Endothelial cell of umbilical vein (primary cell): ENCODE measurements around the gene TIMM29. TPM values are rescaled to one million over a fixed set of nuclear protein-coding genes. Genes with fewer than 3 reads are reported as not detected.
A peak's percentile ranks its signal among the peaks of the same experiment; 100 is the strongest.

Source experiments
- BruUV-seq: library from RNA; stranded (reverse); fragments of 400-500 nt; replicated peaks from 2 replicates; lab custom pipeline; 2021; lab: Mats Ljungman, UMichigan
- CTCF ChIA-PET: fragments of 300-600, 350-600 bp; sonication (Branson Sonifier 250); formaldehyde crosslinking; loops from one replicate; lab custom pipeline; 2021; ENCODE audit warnings: antibody characterized with exemption, inconsistent platforms; lab: Charles Lee
- POLR2A ChIA-PET: fragments of 300-600, 350-600 bp; sonication (Branson Sonifier 250); formaldehyde crosslinking; loops from one replicate; lab custom pipeline; 2021; ENCODE audit warnings: antibody characterized with exemption, inconsistent platforms; lab: Charles Lee
- DNase-seq: peaks from one replicate; pipeline ENCODE4 v3.0.0-alpha.2; 2011; ENCODE audit warnings: low read depth, low spot score
- FAIRE-seq: peaks from 2 replicates; lab custom pipeline; 2011; peaks lifted over from hg19 to GRCh38; lab: Jason Lieb, UNC
- H2AFZ ChIP-seq: 2 replicates; pipeline ENCODE4 v1.6.0; 2012; ENCODE audit warnings: low read depth, low read length, control low read depth, inconsistent platforms
- H3K27ac ChIP-seq: 2 replicates; pipeline ENCODE4 v1.5.1; 2011; ENCODE audit warnings: low read depth, mild to moderate bottlenecking, control low read depth, low read length, moderate library complexity; ENCODE audit not compliant: insufficient read depth
- H3K27me3 ChIP-seq, 2 experiments: 2 replicates each; pipeline versions ENCODE4 v1.6.0 to v1.6.1; 2011; ENCODE audit warnings: low read length in 2 of 2, mixed read lengths in 1 of 2; ENCODE audit not compliant: control insufficient read depth in 2 of 2, insufficient read depth in 2 of 2
- H3K36me3 ChIP-seq, 2 experiments: 2 replicates in 1 of 2; 3 replicates in 1 of 2; pipeline ENCODE4 v1.5.1; 2011; ENCODE audit warnings: low read length in 2 of 2, mild to moderate bottlenecking in 1 of 2, moderate library complexity in 1 of 2; ENCODE audit not compliant: control insufficient read depth in 2 of 2, insufficient read depth in 2 of 2; ENCODE audit errors: extremely low read depth in 1 of 2
- H3K4me1 ChIP-seq: 3 replicates; pipeline ENCODE4 v1.5.1; 2011; ENCODE audit warnings: mild to moderate bottlenecking, low read length; ENCODE audit not compliant: control insufficient read depth, insufficient read depth; ENCODE audit errors: extremely low read depth
- H3K4me2 ChIP-seq: 2 replicates; pipeline ENCODE4 v1.6.1; 2011; ENCODE audit warnings: low read length, control low read depth, mixed read lengths; ENCODE audit not compliant: insufficient read depth
- H3K4me3 ChIP-seq, 3 experiments: fragments of 200-600 bp in 1 of 3; sonication (generic), shearing (Covaris generic) in 1 of 3; replicated peaks in 1 of 3; 2 replicates each; pipeline ENCODE4 v1.5.1; 2011 to 2016; ENCODE audit warnings: control low read depth in 3 of 3, low read length in 3 of 3, mild to moderate bottlenecking in 2 of 3, inconsistent platforms in 1 of 3, low read depth in 1 of 3, moderate library complexity in 1 of 3; ENCODE audit not compliant: insufficient read depth in 1 of 3
- H3K79me2 ChIP-seq: 2 replicates; pipeline ENCODE4 v1.6.0; 2012; ENCODE audit warnings: low read length, inconsistent platforms; ENCODE audit not compliant: control insufficient read depth, insufficient read depth
- H3K9ac ChIP-seq: replicated peaks from 2 replicates; pipeline ENCODE3; 2011; ENCODE audit warnings: low read length, control low read depth; ENCODE audit not compliant: insufficient read depth; ENCODE audit errors: extremely low read depth
- H3K9me1 ChIP-seq: replicated peaks from 3 replicates; pipeline ENCODE4 v1.6.0; 2011; ENCODE audit warnings: mild to moderate bottlenecking, low read length; ENCODE audit not compliant: control insufficient read depth, insufficient read depth; ENCODE audit errors: extremely low read depth
- H3K9me3 ChIP-seq: replicated peaks from 2 replicates; pipeline ENCODE4 v1.5.1; 2012; ENCODE audit warnings: low read length, inconsistent platforms; ENCODE audit not compliant: control insufficient read depth, insufficient read depth
- H4K20me1 ChIP-seq: replicated peaks from 2 replicates; pipeline ENCODE3; 2011; ENCODE audit warnings: mild to moderate bottlenecking, low read length; ENCODE audit not compliant: control insufficient read depth, insufficient read depth; ENCODE audit errors: extremely low read depth
- CTCF ChIP-seq, 2 donors: IDR thresholded peaks; 1 replicate in 1 of 2; 2 replicates in 1 of 2; pipeline ENCODE4 v1.5.1; 2011; ENCODE audit warnings: low read length in 2 of 2, mild to moderate bottlenecking in 2 of 2, moderate library complexity in 2 of 2, control low read depth in 1 of 2, inconsistent platforms in 1 of 2, low read depth in 1 of 2; ENCODE audit not compliant: insufficient read depth in 1 of 2; ENCODE audit errors: extremely low read depth in 1 of 2
- EZH2 ChIP-seq: IDR thresholded peaks from 2 replicates; pipeline ENCODE4 v1.6.1; 2012; ENCODE audit warnings: borderline replicate concordance, low read depth, mild to moderate bottlenecking, moderate library complexity, low read length, inconsistent platforms; ENCODE audit not compliant: severe bottlenecking
- FOS ChIP-seq: IDR thresholded peaks from 2 replicates; pipeline ENCODE4 v1.6.1; 2011; ENCODE audit warnings: mild to moderate bottlenecking, low read length, moderate library complexity, borderline replicate concordance; ENCODE audit not compliant: insufficient read depth
- GATA2 ChIP-seq: IDR thresholded peaks from 2 replicates; pipeline ENCODE4 v1.7.0; 2011; ENCODE audit warnings: low read depth, mild to moderate bottlenecking, moderate library complexity, mixed read lengths, low read length; ENCODE audit not compliant: insufficient read length, insufficient read depth
- JUN ChIP-seq: IDR thresholded peaks from 2 replicates; pipeline ENCODE4 v1.6.1; 2011; ENCODE audit warnings: borderline replicate concordance, low read depth; ENCODE audit not compliant: insufficient read length, insufficient read depth
- MAX ChIP-seq: IDR thresholded peaks from 2 replicates; pipeline ENCODE4 v1.6.1; 2011; ENCODE audit not compliant: insufficient read depth, insufficient read length
- MYC ChIP-seq: IDR thresholded peaks from one replicate; pipeline ENCODE4 v1.6.1; 2011; ENCODE audit warnings: mild to moderate bottlenecking, low read depth, low read length
- POLR2A ChIP-seq: IDR thresholded peaks from 2 replicates; pipeline ENCODE4 v1.6.1; 2012; ENCODE audit warnings: low read depth, mild to moderate bottlenecking, control low read depth, low read length
- POLR2AphosphoS5 ChIP-seq: IDR thresholded peaks from 2 replicates; pipeline ENCODE4 v1.6.1; 2012; ENCODE audit warnings: low read depth, mild to moderate bottlenecking, control low read depth, low read length, moderate library complexity; ENCODE audit not compliant: insufficient read depth
- dilution Hi-C: fragments of 300-500 bp; cut with MboI; formaldehyde crosslinking; loops from one replicate; pipeline ENCODE4 v1.15.0; 2019; ENCODE audit warnings: low sequenced_read_pairs; ENCODE audit not compliant: extremely low pct_ligation_motif_present
- intact Hi-C: fragments of 100-400 bp; cut with micrococcal nuclease; formaldehyde crosslinking; loops from one replicate; pipeline ENCODE4 v1.10.0; 2022
- polyA plus RNA-seq, 4 experiments: library from polyadenylated mRNA; depleted of rRNA in 3 of 4; stranded (reverse) in 3 of 4; unstranded in 1 of 4; fragments of >200 nt; gene quantifications; 2 replicates each; pipeline versions ENCODE4 v1.2.1 to v1.2.3, GENCODE V29; 2011 to 2012; ENCODE audit warnings: missing spikeins in 1 of 4
- total RNA-seq: library from RNA; stranded (reverse); gene quantifications from 2 replicates; pipeline ENCODE4 v1.2.3, GENCODE V29; 2021

Gene TIMM29
- total and polyA plus RNA-seq, 2 donors (not counting 3 experiments of a cell fraction or from before 2014, with no cell fraction given), result 10.7 to 20.6 TPM

GRCh38 chr19:10976131-10976892 lies 47.7 kb downstream of the TIMM29 start:
- no peak overlapping the region for H3K4me2 ChIP-seq
- peaks cover 7% of the 10 kb centered on the region for H3K4me1 ChIP-seq
- intact Hi-C loops, result no loop called here
- H2AFZ ChIP-seq, result no peak overlapping the region
- H3K4me3 ChIP-seq, result no peak overlapping the region
- H3K9ac ChIP-seq, result no peak overlapping the region
- peaks cover 0 to 2% of the 10 kb centered on the region in 2 experiments for H3K36me3 ChIP-seq
- H3K79me2 ChIP-seq, result peaks cover 94% of the 10 kb centered on the region
- H3K9me3 ChIP-seq, result no peaks in the 10 kb centered on the region
- TF ChIP-seq POLR2AphosphoS5 (no peak), GATA2 (no peak), MAX (no peak), FOS (no peak), EZH2 (no peak), POLR2A (no peak), MYC (no peak), JUN (no peak), CTCF (IDR thresholded peaks at IDR 0.05; ENCODE audit: extremely low read depth in 1 of 2, insufficient read depth in 1 of 2, low read depth in 1 of 2, low read length in 2 of 2) (no peak)
- ChIA-PET POLR2A (no interaction called here), CTCF (interaction anchor here (0.9 to 3.6 kb wide), 8 partner anchors 14 to 89 kb away, joined by 3 to 24 read pairs (median 4); partner anchors contain the start of gene SMARCA4)
- no peaks in the 10 kb centered on the region for H3K9me1 ChIP-seq
- no peaks in the 10 kb centered on the region for H4K20me1 ChIP-seq
- H3K27ac ChIP-seq, result no peak overlapping the region
- dilution Hi-C loops, result no loop called here
- no peaks in the 10 kb centered on the region for H3K27me3 ChIP-seq
- no TSS peak for BruUV-seq
- peak; percentile 31 for FAIRE-seq
- no peak for DNase-seq
